ENCODE results near the gene CTDSPL.
A peak's percentile ranks its signal among the peaks of the same experiment; 100 is the strongest.
"Not testable (repeated sequence)": the region's sequence is repeated elsewhere in the genome, so short reads cannot be mapped to it uniquely, and the experiment has no call there.

The CTDSPL gene

DNA sequence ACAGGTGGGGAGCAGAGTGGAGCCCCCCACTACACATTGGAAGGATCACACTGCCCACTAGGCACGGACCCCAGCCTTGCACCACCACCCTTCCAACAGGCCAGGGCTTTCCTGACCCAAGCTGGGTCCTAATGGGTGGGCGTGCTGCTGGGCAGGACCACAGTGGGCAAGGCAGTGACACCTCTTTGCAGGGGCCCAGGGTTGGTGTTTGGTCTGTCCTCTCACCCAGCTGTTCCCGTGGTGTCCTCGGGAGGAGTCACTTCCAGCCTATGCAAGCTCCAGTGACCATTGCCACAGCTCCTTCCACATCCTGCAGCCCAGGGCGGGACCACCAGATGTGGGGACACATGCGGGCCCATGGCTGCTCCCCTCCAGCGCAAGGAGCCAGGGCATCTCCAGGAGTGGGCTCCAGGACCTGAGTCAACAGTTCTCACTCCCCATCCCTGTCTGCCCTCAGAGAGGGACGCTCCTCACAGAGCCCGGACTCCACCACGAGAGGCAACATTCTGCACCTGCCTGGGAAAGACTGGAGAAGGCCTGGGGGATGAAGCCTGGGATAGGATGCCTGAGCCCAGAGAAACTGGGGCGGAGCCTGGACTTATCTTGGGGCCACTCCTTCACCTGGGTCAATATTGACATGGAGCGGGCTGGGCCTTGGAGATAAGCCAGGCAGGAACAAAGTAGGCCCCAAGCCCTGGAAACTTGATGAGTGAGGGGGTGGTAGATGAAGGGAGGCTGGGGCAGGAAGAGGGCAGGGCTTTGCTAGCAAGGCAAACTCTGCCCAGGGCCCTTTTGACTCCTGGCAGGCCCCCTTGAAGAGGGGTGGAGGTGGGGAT lies 125.0 kb downstream of the CTDSPL start:
- DNase-seq (ENCODE audit: low read depth, low spot score), result no peak

DNA sequence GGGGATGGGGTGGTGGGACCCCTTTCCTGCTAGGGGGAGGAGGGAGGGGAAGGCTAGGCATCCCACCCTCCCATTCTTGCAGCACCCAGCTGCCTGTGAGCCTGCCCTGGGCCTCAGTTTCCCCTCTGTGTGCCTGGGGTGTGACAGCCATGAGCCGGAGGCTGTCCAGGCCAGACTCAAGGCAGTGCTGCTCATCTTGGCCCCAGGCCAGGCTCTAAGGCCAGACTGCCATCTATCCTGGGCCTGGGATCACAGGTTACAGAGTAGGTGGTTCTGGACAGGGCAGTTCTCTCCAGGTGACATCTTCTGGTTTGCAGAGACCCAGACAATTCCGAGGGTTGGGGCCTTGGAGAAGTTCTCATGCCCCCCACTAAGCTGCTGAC lies 125.6 kb downstream of the CTDSPL start:
- no peak for DNase-seq (ENCODE audit: low read depth, low spot score)

DNA sequence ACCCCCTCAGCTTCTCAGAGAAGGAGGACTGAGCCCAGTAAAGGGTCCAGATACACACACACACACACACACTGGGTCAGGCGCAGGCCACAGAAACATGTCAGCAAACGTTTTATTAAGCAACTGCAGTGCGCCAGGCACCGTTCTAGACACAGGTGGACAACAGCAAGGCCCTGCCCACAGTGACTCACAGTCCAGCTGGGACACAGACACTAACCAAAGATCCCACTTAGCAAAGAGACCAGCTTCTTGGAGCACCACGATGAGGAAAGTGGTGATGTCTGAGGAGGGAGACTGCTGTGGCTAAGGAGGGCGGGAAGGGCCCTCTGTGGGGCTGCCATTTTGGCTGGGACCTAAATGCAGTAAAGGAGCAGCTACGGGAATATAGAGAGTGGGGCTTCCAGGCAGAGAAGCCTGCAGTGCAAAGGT lies 126.1 kb downstream of the CTDSPL start:
- DNase-seq (ENCODE audit: low read depth, low spot score), result no peak

DNA sequence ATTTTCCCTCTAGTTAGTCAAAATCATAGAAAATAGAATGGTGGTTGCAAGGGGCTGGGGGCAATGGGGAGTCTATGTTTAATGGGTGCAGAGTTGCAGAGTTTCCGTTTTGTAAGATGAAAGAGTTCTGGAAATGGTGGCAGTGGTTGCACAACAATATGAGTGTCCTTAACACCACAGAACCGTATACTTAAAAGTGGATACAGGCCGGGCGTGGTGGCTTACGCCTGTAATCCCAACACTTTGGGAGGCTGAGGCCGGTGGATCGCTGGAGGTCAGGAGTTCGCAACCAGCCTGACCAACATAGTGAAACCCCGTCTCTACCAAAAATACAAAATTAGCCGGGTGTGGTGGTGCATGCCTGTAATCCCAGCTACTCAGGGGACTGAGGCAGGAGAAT lies 126.7 kb downstream of the CTDSPL start:
- not testable (repeated sequence) for DNase-seq (ENCODE audit: low read depth, low spot score)

DNA sequence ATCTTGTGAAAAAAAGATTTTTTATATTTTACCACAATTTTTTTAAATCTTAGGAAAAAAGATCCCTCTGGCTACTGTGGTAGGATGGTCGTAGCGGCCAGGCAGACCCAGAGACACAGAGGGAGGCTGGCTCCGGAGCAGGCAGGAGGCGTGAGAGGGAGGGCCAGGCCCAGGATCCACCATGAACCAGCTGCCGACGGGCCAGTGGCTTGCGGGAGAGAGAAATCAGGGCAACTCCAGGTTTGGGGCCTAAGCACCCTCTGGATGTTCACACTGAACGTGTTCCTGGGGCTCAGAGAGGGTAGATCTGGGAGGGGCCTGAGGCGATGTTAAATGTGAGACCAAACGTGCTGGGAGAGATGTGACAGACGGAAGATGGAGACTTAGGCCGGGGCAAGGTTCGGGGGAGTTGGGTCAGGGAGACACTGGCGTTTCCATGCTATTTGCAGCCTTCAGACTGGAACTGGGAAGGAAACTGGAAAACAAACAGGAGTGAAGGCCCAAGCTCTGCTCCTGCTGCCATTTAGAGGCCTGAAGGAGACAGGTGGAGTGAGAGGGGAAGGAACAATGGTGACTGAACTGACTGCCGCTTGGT lies 127.3 kb downstream of the CTDSPL start:
- DNase-seq (ENCODE audit: low read depth, low spot score), result no peak

DNA sequence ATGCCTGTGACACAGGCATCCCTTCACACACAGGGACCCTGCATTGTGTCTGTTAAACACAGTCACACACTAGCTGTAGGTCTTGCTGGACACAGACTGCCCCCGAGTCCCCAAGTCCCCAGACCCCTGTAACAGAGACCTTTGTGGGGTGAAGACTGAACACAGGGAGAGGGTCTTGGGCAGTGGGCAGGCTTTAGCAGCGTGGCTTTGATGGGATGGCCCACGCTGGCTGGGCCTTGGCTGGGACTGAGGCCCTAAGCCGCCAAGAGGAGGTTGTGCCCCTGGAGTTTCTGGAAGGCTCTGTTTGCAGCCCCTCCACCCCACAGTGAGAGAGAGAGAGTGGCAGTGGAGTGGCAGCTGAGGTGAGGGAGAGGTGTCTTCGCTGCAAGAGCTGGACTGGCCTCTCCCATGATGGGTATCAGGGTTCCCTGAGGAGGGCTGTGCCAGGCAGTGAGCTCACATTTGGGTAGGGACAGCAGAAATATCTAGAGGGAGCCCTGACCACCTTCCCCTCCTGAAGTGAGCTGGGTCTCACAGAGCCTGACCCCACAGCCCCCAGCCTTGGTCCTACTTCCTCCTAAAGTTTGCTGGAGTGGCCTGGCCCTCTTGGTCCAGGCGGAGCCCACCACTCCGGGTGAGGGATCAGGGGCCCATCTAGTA lies 128.3 kb downstream of the CTDSPL start:
- no peak for DNase-seq (ENCODE audit: low read depth, low spot score)

DNA sequence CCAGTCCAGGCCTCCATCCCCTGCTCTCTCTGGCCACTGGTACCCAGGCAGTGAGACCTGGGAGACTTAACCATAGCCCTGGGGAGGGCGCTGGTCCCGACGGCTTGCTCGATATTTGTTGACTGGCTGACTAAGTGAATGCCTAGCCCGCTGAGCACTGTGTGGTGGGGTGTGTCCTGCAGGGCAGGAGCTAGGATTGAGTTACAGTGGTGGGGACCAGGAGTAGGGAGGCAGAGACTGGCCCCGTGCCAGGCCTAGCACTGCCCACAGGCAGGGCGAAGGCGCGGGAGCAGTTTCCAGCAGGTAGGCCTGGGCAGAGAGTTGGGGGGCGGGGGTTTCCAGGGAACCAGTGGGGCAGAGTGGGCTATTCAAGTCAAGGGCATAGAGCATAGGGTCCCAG lies 128.8 kb downstream of the CTDSPL start, which contains the start of gene VILL:
Gene VILL (plus strand): TSS at position 260 of the 400 bp plus-strand sequence. CDS start 2,887 bp downstream, outside the sequence.
- no peak for DNase-seq (ENCODE audit: low read depth, low spot score)

DNA sequence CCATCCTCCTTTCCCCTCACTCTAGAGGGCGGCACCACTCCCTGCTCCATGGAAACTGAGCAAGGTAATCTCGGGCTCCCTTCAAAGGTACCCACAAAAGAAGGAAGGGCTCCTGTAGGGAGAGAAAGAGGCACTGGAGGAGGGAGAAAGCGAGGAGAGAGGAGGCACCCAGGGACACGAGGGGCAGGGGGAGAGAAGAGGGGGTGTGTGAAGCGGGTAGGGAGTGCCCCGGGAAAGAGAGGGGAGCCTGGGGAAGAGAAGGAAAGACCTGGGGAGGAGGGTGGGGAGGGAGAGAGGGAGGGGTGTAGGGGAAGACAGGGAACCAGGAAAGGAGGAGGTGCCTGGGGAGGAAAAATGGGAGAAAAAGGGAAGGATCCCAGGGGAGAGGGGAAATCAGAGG lies 129.4 kb downstream of the CTDSPL start:
- DNase-seq (ENCODE audit: low read depth, low spot score), result no peak

DNA sequence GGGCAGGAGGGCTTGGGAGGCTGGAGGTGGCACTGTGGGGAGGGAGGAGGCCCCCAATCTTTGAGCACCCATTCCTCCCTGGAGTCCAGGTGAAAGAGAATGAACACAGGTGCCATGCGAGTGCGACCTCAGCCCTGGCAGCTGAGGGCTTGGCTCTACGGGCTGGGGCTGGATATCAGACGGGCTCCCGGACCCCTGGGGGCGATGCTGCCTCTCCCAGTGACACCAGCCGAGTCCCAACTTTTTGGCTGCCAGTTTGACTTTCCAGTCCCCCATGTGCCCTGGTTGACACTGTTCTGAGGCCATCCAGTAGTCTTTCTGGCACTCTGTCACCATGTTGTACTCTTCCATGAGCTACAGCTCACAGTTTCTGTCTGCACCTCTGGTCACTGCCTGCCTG lies 130.1 kb downstream of the CTDSPL start:
- no peak for DNase-seq (ENCODE audit: low read depth, low spot score)

DNA sequence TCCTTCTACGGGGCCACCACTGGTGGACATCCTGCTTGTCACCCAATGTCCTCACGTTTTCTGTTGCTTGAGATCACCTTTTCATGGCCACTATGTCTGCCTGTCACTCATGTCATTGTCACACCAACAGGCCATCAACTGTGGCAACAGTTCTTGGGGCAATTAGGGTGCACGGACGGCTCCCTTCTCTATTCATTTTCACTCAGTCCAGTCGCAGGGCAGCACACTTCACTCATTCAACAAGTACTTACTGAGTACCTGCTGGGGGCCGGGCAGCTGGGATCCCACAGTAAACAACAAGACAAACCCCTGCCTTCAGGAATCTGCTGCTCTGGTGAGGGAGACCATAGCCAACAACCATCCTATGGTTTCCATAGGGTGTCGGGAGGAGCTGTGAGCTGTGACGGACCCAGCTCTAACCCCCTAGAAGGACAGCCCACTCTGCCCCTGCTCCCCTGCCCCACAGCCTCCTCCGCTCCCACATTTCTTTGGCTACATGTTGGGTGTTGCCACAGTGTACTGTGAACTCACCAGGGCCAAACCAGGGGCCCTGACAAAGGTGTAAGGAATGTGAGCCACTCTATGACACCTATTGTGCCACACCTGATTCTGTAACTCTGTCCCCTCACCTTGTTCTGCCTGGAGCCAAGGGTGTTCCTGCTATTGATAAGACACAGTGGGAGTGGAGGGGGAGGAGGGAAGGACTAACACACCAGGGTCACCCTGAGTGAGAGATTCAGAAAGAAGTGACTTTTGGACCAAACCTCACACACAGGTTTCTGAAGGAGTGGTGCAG lies 130.8 kb downstream of the CTDSPL start:
- no peak for DNase-seq (ENCODE audit: low read depth, low spot score)

DNA sequence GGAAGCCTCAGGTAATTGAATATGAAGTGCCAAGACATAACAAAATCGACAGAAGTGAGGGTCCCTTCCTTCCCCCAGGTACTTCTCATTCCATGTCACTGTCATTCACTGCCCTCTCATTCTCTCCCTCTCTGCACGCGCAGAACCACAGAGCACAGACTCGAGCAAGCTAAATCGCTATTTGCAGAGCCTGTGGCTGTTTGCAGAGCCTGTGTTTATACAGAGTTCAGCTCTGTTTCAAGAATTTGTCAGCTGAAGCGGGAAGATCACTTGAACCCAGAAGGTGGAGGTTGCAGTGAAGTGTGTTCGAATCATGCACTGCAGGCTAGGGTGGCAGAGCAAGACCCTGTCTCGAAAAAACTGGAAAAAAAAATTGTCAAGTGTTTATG lies 131.4 kb downstream of the CTDSPL start:
- DNase-seq (ENCODE audit: low read depth, low spot score), result no peak

DNA sequence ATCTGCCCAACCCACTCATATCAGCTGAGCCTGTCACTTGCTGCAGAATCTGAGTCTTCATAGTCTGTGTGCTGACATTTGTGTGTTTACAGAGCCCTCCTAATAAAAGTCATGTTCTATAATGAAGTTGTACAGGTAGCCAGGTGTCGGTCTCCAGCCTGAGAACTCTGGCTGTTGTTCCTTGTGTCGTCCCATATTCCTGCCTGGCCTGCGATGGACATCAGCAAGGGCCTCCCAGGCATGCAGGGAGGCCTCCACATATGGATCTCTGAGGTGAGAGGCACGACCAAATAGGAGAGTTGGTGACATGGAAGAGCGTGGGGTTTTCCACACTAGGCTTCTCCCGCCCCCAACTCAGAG lies 131.8 kb downstream of the CTDSPL start:
- no peak for DNase-seq (ENCODE audit: low read depth, low spot score)

DNA sequence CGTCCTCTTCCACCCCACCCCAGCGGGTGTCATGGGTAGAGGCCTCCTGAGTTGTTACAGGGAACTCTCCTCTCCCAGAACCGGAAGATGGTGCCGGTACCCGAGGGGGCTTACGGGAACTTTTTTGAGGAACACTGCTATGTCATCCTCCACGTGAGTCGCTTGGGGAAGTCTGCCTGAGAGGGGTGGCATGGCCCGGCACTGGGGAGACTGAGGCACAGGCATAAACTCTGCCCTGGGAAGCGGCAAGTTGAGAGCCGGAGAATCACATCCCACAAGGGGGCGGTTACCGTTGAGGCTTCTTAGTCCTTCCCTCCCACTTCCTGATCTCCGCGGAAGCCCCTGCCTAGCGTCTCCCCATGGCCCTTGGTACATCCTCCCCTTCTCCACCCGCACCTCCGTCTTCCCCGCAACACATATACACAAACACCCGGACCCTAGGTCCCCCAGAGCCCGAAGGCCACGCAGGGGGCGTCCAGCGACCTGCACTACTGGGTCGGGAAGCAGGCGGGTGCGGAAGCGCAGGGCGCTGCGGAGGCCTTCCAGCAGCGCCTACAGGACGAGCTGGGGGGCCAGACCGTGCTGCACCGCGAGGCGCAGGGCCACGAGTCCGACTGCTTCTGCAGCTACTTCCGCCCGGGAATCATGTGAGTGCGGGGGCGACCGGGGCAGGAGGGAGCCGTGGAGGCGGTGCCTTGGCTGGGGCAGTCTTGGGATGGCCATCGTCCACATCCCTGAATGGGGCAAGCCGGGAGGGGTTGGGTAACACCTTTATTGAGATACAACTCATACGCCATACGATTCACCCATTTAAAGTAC lies 132.3 kb downstream of the CTDSPL start:
- DNase-seq (ENCODE audit: low read depth, low spot score), result peak; percentile 76

DNA sequence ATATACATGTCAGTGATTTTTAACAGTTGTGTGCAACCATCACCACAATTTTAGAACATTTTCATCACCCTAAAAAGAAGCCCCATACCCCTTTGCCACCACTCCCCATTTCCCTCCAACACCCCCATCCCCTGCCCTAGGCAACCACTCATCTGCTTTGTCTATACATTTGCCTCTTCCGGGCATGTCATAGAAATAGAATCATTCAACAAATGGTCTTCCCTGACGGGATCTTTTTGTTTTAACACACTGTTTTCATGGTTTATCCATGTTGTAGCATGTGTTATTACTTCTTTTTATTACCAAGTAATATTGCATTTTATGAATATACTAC lies 132.9 kb downstream of the CTDSPL start:
- no peak for DNase-seq (ENCODE audit: low read depth, low spot score)

DNA sequence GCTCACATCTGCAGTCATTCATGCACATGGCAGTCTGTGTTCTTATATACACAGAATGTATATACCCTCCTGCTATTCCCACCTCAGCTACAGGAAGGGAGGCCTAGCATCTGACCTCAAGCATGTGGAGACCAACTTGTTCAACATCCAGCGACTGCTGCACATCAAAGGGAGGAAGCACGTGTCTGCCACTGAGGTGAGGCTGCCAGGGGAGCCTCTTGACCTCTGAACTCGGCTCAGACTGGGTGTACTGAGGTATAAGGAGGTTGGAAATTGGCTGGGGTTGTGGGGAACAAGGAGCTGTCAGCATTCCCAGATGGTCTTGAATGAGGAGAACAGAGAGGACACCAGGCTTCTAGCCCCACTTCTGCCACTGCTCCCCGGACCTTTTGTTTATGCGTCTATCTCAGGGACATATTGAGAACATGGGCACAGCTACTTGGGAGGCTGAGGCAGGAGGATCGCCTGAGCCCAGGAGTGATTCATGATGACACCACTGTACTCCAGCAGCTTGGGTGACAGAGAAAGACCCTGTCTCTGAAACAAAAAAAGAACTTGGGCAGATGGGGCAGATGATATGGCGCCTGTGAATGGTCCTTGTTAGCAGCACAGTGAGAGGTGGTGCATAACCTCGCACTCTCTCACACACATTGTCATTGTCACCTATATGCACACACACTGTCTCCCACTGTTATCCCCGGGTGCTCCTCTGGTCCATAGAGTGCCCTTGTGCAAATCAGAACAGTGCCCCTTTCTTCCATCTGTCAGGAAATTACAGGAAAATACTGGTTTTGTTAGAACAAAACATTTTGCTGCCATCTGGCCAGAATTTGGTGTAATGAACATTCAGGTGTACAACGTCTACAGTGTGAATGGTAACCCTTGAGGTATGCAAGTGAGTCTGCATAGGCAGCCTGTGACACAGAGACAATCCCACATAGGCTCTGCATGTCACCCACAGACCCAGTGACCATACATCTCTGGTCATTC lies 134.3 kb downstream of the CTDSPL start:
- DNase-seq (ENCODE audit: low read depth, low spot score), result no peak

DNA sequence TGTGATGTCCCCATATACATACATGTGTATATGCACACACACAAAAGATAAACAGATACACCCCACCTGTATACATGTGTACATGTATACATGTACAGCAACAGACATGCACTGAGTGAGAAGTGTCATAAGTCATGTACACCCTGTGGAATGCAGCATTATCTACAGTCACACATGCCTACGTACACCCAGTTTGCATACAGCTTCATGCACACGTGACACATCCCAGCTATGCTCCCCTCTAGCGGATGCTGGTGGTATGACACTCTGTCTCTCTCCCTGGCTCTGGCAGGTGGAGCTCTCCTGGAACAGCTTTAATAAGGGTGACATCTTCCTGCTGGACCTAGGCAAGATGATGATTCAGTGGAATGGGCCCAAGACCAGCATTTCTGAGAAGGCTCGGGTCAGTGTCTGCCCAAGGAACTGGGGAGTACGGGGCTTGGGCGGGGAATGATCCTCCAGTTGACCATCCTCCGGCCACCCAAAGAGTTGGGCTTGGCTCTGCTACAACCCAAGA lies 135.2 kb downstream of the CTDSPL start:
- peak; percentile 88 for DNase-seq (ENCODE audit: low read depth, low spot score)

DNA sequence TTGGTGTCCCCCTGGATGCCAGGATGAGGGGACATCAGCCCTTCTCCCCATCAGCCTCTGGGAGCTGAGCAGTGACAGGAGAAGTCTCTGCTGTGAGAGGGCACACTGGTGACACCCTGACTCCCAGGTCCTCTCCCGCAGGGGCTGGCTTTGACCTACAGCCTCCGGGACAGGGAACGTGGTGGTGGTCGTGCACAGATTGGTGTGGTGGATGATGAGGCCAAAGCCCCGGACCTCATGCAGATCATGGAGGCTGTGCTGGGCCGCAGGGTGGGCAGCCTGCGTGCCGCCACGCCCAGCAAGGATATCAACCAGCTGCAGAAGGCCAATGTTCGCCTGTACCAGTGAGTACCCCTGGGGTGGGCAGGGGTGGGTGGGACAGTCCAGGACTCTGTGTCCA lies 135.7 kb downstream of the CTDSPL start:
- DNase-seq (ENCODE audit: low read depth, low spot score), result no peak

DNA sequence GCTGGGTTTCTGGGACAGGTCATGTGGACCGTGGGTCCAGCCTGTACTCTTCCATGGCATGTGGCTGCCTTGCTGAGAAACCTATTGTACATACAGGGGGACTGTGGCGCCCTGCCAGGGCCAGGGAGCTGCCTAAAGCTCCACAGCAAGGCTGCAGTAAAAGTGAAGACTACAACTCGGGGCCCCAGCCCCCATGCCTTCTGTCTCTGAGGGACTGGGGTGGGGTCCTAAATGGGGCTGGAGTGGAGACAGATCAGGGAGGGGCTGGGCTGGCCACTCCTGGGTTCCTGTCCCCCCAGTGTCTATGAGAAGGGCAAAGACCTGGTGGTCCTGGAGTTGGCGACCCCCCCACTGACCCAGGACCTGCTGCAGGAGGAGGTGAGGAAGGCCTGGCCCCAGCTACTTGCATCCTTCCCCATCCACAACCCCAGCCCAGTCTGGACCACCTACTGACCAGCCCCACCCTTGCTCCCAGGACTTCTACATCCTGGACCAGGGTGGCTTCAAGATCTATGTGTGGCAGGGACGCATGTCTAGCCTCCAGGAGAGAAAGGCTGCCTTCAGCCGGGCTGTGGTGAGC lies 136.2 kb downstream of the CTDSPL start:
- DNase-seq (ENCODE audit: low read depth, low spot score), result no peak

DNA sequence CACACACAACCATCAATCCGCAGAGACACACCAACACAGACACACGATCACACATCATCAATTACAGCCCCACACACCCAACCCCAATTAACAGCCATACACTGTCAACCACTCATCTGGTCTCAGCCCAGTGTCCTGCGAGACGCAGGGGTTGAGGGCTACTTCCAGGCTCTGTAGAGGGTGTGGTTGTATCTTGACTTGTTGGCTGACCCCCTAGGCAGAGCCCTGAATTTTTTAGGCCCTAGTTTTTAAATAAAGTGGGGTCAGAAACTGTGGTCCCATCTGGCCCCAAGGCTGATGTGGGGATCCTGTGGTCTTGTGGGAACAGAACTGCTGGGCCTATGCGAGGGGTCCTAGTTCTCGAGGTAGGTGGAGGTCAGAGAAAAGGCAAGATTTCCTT lies 138.2 kb downstream of the CTDSPL start:
- DNase-seq (ENCODE audit: low read depth, low spot score), result no peak
